NCI-H128 (cell line): ENCODE results near the gene ABLIM2.
"Not testable (repeated sequence)": the region's sequence is repeated elsewhere in the genome, so short reads cannot be mapped to it uniquely, and the experiment has no call there.

Source experiments
- DNase-seq: peaks from one replicate; lab custom pipeline; 2025; ENCODE audit not compliant: unreplicated experiment; lab: John Stamatoyannopoulos, UW

ABLIM2 gene

DNA sequence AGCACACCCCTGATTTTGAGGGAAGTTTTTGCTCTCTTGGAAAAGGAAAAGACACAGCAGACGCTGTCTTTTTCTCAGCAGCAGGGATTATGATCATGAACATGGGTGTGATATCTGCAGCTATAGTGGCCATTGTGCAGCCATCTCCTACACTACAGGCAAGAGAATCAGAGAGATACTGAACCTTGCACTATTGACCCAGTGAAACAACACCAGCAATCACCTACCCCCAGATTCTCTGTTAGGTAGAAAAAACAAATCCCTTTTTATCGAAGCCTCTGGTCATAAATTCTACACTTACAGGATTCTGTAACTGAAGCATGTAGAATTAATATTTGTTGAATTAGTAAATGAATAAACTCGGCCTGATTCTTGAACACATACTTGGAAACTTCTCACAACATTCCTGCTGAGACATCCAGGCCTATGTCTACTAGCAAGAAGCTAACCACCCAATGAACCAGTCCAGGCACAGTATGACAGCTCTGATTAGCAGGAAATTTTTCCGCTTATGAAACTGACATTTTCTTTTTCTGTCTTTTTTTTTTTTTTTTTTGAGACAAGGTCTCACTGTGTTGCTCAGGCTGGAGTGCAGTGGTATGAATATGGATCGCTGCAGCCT lies 213.9 kb downstream of the ABLIM2 start:
- DNase-seq: no peak

DNA sequence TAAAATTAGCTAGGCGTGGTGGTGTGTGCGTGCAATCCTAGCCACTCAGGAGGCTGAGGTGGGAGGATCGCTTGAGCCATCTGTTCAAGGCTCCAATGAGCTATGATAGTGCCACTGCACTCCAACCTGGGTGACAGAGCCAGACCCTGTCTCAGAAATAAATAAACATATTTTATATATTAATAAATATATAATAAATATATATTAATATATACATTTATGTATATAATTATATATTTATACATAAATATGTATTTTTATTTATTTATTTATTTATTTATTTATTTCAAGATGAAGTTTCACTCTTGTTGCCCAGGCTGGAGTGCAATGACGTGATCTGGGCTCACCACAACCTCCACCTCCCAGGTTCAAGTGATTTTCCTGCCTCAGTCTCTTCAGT lies 214.9 kb downstream of the ABLIM2 start:
- not testable (repeated sequence) for DNase-seq

DNA sequence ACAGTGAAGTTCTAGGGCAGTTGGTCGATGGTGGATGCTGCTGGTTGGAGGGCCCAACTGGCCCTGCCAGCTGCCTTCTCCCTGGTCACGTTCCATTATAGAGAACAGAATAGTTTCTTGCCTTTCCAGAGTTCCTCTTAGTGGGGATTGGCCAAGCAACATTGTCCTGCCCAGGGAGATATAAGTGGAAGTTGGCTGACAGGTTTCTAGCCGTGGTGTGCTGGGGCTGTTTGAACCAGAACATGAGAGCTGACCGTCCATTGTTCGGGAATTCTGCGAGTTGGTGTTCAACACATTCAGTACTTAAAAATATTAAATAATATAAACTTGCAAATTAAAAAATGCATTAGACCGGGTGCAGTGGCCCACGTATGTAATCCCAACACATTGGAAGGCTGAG lies 215.4 kb downstream of the ABLIM2 start:
- no peak for DNase-seq

DNA sequence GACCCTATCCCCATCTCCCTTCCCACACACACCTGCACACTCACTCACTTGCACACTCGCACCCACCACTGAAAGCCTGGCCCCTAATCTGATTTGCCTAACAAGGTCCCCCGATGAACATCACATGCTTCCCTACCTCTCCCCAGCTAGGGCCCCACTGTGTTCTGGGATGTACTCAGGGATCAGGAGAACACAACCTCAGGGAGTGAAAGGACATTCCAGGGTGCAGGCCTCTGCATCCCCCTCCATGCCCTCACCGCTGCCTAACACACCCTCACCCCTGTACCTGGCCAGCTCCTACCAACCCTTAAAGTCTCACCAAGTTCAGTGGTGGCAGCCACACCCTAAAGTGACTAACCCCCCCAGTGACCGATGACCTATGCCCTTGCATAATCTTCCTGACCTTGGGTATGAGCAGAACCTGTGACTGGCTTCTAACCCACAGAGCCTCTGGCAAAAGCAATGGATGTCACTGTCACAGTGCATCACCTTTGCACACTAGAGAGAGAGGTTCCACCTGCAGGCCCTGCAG lies 216.6 kb downstream of the ABLIM2 start:
- DNase-seq: no peak

DNA sequence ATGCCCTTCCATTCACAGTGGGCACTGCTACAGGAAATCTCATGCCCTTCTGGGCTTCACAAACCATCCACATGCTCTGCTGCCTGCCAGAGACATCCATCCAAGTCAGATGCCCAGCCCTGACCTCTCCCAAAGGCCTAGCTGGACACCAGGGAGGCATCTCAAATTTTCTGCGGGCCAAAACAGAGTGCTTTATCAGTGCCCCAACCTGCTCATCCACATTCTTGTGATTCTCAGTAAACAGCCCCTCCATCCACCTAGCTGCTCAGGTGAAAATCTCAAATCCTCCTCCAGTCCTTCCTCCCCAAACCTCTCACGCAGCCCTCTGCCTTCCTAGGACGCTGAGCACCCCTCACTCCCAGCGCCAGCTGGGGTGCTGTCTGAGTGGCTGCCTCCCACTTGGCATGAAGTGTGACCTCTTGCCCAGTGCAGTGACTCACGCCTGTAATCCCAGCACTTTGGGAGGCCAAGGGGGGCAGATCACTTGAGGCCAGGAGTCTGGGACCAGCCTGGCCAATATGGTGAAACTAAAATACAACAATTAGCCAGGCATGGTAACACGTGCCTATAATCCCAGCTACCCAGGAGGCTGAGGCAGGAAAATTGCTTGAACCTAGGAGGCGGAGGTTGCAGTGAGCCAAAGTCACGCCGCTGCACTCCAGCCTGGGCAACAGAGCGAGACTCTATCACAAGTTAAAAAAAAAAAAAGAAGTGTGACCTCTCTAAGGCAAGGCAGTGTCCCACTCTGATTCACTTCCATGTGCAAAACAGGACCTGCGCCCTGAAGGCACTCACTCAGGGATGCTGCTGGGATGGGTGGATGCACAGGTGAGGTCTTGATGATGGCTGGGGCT lies 217.3 kb downstream of the ABLIM2 start:
- no peak for DNase-seq

DNA sequence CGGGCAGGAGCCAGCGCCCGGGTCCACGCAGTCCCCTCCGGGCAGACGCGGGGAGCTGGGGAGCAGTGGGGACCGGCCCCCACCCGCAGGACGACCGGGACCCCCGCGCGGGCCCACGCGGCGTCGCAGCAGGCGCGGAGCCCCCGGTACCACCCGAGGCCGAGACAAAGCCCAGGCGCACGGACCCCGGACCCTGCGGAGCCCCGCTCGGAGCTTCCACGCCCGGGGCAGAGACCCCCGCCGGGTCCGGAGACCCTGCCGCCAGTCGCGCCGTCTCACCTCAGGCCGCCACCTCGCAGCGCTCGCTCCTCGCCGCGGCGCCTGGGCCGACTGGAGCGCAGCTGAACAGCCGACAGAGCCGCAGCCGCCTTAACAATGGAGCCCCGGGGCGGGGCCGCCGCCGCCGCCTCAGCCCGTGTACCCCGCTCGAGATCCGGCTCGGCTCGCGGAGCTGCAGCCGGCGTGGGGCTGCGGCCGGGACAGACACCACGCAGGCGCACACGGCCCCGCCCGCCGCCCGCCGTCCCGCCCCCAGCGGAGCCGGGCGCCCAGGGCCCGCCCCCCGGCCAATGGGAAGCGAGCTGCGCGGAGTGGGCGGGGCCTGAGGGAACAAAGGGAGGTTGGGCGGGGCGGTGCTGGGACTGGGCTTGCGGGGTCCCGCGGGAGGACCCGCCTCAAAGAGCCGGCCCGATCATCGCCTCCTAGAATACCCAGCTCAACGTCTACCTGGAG lies 219.1 kb downstream of the ABLIM2 start, which contains the start of gene AFAP1:
AFAP1 (minus strand) TSS at position 485 of the 732 bp plus-strand sequence. CDS start 67,783 bp downstream, outside the sequence.
- peak; percentile 71 for DNase-seq

DNA sequence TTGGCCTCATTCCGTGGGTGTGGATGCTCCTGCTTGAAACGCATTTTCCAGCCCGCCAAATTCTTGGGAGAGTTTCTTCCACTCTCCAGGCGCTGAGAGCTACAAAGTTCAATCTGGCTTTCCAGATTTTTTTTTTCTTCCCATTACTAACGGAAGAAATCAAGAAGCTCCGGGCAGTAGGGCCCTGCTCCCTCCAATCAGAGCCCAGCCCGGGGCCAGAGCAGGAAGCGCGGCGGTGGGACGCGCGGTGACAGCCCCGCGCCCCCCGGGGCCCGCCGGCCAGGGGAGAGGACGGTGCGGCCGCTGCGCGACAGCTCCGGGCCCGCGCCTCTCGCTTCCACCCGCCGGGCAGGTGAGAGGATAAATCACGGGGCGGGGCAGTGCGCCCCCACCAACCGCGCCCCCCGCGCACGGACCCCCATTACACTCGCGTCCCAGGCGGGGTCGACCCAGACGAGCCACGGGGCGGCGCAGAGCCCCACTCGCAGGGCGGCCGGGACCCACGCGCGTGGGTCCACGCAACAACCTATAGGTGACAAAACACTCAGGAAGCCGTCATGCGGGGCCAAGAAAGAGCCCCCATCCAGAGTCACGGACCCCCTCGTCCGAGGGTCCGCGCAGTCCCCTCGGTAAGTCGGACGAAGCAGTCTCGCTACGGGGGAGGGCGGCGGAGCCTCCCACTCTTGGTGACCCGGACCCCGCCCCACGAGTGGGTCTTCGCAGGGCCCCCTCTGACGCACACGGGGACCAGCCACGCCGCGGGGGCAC lies 219.8 kb downstream of the ABLIM2 start:
- no peak for DNase-seq

DNA sequence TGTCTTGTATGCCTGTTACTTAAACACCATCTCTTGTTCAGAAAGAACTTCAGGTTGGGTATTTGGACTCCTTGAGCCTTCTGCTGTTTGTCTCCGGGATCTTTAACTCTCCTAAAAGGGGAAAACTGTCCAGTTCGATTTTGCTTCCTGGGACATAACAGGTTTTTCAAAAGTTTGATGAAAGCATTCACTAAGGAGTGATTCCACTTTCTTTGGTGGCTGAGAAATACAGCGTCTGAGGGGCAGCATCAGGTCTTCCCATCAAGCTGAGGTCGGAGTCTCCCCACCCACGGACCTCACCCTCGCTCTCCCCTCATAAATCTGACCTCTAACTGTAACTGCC lies 220.4 kb downstream of the ABLIM2 start:
- DNase-seq: no peak

DNA sequence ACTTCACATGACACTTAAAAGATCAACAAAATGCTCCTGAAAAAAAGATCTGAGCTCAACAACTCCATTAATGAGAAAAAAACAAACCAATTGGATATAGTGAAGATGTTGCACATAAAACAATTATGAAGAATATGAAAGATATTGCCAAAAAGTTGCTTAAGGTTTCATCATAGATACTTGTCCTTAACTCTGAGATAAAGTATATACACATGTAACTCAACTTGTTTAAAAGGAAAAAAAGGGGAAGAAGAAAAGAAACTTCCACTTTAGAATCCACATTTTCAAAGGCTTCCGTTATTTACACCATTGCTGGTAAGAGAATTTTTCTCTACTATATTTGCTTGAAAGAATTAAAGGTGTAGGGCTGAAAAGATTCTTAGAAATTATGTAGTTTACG lies 221.6 kb downstream of the ABLIM2 start:
- no peak for DNase-seq

DNA sequence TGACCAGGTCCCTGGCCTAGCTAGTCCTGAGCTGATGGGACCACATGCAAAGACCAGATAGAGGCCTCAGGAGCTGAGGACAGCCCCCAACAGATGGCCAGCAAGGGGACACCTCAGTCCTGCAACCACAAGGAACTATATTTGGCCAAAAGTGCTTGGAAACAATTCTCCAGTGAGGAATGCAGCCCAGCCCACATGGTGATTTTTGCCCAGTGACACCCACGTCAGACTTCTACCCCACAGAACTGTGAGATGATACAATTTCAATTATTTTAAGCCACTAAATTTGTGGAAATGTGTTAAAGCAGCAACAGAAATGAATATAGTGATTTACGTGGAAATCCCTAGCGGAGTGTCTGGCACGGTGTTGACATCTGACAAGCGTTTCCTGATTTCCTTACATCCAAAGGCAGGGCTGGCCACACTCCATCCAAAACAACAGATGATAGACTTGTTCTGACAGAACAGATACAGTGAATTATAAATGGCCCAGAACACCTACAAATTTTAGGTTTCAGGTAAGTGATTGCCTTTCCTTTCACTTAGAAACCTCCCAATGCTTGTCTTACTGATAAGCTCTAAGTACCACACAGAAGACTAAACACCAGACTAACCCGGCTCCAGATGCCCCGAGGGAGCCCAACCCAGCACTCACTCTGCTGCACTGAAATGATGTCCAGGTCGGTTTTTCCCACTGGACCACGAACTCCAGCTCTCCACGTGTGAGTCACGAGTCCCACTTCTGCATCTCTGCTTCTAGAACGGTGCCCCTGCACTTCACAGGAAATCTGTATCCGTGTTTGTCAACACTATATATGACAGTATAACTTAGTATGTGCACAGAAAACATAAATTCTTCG lies 224.7 kb downstream of the ABLIM2 start:
- no peak for DNase-seq

DNA sequence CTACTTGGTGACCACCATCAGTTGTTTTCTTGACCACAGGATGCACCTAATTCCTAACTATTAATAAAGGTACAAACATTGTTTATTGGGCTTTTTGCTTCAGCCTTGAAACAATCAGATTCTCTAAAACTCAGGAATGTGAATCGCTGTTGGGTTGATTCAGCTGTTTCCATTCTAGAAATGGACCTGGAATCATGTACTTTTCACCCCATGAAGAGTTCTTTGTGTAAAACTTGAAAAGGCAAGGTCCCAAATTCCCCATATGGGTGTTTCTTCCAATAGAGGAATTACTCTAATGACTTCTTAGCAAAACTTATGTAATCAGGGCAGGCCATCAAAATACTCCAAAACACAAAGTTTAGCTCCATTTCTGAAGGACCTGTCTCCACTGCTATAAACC lies 226.3 kb downstream of the ABLIM2 start:
- DNase-seq: no peak

DNA sequence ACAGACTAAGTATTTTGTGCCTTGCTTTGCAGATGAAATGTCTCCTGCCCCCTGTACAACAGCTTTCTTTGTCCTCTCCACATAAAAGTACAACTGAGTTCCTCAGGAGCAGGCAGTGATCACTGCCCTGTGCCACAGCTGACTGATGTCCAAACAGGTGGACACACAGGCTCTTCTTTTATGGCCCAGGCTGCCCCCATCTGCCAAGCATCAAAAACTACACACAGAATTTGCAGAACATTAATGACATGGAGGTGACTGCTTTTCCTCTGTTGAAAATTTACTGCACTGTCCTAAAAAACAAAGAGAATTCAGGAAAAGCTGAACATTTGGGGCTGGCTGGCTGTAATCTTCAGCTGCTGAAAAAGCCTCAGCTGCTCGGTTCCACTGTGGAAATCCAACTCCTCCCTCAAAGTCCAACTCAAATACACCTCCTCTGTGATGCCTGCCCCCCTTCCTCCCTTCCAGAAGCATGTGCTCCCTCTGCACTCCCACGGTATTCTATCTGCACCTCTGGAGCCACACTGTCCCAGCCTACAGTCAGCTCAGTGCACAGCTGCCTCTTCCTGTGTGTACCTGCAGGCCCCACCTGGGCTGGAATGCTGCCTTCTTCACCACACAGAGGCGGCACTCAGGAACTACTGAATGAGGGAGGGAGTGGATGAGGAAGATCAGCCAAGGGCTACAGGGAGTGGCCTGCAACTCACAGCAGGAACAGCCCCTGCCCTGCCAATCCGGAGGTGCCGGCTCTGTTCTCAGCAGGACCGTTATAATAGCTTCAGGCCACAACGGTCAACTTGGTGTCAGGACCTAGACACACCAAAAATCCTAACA lies 229.3 kb downstream of the ABLIM2 start:
- no peak for DNase-seq

DNA sequence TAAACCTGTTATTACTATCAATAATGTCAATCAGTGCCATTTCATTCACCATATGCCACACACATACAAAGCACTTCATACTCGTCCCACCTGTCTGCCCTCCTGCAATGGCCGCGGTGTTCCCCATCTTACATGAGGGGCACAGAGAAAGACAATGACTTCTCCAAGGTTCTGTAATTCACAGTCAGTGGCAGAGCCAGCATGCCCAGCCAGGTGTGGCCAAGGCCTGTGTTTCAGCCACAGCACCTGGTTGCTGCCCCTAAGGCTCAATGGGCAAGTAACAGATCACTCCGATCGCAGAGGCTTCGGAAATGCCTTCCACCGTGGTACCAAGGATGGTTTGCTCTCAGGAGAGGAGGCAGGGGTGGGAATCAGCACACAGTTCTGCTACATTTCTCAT lies 229.9 kb downstream of the ABLIM2 start:
- no peak for DNase-seq

DNA sequence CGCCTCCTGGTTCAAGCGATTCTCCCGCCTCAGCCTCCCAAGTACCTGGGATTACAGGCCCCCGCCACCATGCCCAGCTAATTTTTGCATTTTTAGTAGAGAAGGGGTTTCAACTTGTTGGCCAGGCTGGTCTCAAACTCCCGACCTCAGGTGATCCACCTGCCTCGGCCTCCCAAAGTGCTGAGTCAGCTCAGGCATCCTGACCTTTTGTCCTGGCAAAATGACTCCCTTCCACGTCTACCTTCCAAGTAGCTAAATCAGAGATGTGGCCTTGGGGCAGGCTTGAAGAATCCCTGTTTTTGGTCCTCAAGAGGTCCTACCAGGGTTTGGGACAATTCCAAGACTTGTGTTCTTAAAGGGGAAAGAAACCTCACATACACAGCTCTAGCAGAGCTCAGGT lies 231.8 kb downstream of the ABLIM2 start:
- DNase-seq: no peak

DNA sequence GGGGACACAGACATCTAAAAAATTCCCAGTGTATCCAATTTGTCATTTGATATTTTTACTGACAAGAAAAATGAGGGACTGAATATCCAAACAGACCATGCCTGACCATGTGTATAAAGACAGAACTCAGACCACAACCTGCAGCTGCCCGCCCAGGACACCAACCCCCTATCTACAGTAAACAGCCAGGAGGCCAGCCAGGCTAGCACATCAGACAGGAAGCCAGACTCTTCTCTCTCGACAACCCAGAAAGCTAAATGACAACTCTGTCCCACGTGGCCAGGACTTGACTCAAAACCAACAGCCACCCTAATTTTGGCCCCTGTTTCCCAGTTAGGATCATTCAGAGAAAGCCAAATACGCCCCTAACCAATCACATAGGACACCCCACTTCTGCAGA lies 234.0 kb downstream of the ABLIM2 start:
- DNase-seq: no peak

DNA sequence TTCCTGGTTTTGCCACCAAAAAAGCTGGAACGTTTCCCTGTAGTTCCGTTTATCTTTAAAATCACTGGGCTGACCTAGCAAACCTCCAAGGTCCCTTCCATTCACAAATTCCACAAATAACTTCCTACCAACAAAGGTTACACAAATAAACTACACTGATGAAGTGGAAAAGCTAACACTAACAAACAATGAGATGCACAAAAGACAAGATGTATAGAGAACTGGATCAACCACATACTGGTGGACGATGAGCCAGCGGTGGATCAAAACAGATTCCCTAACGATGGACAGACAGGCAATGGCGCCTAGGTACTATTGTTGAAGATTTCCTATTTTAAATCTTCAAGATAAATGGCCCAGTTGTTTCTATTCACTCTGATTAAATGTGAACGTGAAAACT lies 234.4 kb downstream of the ABLIM2 start:
- no peak for DNase-seq

DNA sequence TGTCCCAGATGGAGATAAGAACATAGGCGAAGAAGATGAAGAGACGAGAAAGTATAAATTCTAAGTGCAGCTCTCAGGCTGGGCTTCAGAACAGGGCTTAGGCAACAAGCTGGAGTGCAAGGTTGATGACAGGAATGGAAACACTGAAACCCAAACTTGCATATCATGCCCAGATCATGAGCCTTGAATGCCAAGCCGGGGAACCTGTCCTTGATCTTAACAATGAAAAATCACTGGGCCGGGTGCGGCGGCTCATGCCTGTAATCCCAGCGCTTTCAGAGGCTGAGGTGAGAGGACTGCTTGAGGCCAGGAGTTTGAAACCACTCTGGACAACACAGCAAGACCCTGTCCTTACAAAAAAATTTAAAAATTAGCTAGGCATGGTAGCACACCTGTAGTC lies 236.1 kb downstream of the ABLIM2 start:
- no peak for DNase-seq

DNA sequence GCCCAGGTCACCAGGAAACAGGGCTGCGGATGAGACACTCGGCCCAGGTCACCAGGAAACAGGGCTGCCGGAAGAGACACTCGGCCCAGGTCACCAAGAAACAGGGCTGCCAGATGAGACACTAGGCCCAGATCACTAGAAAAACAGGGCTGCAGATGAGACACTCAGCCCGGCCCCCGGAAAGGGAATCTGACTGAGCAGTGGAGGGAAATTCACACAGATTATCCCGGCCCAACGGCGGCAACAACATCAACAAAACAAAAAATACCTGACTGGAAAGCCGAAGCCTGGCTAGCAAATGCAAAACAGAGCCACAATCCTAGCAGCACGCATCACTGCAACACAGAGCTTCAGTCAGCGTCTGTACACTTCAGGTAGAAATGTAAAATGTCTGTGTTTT lies 239.6 kb downstream of the ABLIM2 start:
- DNase-seq: no peak

DNA sequence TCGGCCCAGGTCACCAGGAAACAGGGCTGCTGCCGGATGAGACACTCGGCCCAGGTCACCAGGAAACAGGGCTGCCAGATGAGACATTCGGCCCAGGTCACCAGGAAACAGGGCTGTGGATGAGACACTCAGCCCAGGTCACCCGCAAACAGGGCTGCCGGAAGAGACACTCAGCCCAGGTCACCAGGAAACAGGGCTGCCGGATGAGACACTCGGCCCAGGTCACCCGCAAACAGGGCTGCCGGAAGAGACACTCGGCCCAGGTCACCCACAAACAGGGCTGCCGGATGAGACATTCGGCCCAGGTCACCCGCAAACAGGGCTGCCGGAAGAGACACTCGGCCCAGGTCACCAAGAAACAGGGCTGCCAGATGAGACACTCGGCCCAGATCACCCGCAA lies 240.4 kb downstream of the ABLIM2 start:
- DNase-seq: not testable (repeated sequence)
